HG02610 (cell line): ENCODE measurements around the gene GTF2I.
"Not testable (repeated sequence)": the region's sequence is repeated elsewhere in the genome, so short reads cannot be mapped to it uniquely, and the experiment has no call there.

Source experiments
- ATAC-seq: cut with Tn5 transposase; IDR thresholded peaks from one replicate; pipeline ENCODE4 v1.9.1; 2021; ENCODE audit warnings: mild to moderate bottlenecking, moderate library complexity; ENCODE audit not compliant: unreplicated experiment

GTF2I gene

DNA sequence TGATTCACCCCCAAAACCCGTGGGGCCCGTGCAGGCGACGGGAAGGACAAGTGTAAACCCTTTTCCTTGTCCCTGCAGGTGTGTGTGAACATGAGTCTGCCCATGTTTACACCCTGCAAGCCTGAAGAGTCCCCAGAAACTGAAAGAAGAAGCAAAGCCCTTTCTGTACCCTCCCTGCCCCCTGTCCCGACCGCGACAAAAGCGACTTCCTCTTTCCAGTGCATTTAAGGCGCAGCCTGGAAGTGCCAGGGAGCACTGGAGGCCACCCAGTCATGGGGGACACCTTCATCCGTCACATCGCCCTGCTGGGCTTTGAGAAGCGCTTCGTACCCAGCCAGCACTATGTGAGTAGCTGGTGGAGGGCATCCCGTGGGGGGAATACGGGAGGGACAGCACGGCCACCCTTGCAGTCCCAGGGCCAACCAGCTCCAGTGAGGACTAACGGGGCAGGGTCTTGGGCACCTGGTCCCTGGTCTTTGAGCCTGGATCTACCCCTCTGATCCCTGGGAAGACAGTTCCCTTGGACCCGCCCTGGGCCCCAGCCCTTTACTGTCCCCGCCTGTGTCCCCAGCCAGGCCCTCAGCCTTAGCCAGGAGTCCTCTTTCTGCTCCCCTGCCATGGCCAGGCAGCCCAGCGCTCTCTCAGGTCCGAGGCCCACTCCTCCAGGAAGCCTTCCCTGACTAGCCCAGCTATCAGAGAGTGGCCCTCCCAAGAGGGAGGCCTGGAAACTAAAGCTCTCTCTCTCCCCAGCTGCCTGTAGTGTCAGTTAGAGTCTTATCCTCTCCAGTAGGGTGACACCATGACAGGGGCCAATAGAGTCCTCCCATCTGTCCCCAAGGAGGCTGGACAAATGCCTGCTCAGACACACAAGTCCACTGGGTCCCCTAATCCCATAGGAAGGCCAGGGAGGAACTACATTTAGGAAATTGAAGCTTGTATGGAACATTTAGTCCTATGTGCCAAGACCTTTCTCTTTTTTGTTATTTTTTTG lies 116.5 kb downstream of the GTF2I start, which contains the start of gene NCF1:
TSS of gene NCF1 (plus strand) at position 252 of the 991 bp plus-strand sequence. CDS start at position 273, 21 bp downstream.
- peak; percentile 72 for ATAC-seq

DNA sequence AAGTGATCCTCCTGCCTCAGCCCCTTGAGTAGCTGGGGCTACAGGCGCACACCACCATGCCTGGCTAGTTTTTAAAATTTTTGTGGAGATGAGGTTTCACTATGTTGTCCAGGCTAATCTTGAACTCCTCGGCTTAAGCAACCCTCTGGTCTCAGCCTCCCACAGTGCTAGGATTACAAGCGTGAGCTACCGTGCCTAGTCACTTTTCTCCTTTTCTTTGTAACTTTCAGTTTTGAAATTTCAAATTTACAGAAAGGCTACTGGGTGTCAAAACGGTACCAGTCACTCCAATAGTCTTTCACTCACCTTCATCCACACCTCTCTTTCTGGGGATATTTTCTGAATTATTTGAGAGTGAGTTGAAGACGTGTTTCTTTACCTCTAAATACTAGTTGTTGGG lies 117.6 kb downstream of the GTF2I start:
- peak; percentile 68 for ATAC-seq

DNA sequence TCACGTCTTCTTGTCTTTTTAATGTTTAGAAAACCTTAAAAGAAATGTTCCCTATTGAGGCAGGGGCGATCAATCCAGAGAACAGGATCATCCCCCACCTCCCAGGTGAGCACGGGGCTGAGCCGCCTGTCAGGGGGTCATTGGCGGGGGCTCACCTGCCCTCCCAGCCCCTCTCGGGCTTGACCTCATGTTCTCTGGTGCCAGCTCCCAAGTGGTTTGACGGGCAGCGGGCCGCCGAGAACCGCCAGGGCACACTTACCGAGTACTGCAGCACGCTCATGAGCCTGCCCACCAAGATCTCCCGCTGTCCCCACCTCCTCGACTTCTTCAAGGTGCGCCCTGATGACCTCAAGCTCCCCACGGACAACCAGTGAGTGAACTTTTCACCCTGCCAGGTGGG lies 121.5 kb downstream of the GTF2I start:
- not testable (repeated sequence) for ATAC-seq

GRCh38 chr7:74781746-74782145 lies 124.2 kb downstream of the GTF2I start:
- not testable (repeated sequence) for ATAC-seq

DNA sequence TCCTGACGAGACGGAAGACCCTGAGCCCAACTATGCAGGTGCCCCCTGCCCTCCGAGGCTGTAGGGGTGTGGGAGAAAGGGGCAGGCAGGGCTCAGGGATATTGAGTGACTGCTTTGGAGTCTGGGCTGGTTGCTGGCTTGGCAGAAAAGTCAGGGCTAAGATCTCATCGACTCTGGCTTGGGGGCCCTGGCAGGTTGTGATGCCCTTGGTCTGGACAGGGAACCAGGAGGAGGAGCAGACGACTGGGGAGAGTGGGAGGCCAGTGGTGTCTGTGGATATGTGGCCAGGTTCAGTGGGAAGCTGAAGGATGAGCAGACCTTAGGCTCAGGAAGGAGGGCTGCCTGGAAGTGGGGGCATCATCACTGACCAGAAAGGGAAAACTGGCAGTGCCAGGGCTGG lies 126.1 kb downstream of the GTF2I start:
- not testable (repeated sequence) for ATAC-seq

DNA sequence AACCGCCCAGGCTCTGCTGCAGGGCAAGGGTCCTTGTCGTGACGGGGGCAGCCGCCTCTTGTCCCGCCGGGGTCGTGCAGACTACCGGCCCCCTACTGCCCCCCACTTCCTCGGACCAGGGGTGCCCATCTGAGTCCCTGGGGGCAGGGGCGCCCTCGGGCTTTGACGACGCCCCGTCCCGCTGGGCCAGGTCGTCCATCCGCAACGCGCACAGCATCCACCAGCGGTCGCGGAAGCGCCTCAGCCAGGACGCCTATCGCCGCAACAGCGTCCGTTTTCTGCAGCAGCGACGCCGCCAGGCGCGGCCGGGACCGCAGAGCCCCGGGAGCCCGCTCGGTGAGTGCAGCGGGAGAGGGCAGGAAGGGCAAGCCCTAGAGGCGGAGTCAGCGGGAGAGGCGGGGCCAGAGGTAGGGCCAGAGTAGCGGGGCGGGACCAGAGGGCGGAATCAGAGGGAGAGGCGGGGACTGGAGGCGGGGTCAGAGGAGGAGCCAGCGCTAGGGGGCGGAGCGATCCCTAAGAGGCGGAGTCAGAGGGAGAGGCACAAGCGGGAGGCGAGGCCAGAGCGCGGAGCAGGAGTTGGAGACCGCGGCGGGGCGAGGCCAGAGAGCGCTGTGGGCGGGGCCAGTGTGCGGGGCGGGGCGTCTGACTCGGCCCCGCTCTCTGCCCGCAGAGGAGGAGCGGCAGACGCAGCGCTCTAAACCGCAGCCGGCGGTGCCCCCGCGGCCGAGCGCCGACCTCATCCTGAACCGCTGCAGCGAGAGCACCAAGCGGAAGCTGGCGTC lies 131.0 kb downstream of the GTF2I start:
- ATAC-seq: peak; percentile 90

DNA sequence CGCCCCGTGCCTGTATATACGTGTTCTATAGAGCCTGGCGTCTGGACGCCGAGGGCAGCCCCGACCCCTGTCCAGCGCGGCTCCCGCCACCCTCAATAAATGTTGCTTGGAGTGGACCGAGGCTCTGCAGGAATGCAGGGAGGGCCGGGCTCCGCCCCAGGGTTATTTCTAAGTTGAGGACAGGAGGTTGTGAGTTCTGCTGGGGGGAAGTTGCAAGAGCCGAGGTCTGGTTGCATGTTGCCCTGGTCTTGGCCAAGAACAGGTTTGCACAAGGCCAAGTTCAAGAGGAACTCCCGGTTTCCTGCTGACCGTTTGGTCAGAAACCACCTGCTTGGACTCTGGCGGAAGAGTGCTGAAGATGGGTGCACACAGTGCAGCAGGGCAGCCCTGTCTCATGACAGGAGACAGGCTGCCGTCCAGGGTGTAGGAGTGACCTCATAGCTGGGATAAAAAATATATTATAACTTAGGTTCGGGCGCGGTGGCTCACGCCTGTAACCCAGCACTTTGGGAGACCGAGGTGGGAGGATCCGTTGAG lies 131.8 kb downstream of the GTF2I start:
- not testable (repeated sequence) for ATAC-seq

DNA sequence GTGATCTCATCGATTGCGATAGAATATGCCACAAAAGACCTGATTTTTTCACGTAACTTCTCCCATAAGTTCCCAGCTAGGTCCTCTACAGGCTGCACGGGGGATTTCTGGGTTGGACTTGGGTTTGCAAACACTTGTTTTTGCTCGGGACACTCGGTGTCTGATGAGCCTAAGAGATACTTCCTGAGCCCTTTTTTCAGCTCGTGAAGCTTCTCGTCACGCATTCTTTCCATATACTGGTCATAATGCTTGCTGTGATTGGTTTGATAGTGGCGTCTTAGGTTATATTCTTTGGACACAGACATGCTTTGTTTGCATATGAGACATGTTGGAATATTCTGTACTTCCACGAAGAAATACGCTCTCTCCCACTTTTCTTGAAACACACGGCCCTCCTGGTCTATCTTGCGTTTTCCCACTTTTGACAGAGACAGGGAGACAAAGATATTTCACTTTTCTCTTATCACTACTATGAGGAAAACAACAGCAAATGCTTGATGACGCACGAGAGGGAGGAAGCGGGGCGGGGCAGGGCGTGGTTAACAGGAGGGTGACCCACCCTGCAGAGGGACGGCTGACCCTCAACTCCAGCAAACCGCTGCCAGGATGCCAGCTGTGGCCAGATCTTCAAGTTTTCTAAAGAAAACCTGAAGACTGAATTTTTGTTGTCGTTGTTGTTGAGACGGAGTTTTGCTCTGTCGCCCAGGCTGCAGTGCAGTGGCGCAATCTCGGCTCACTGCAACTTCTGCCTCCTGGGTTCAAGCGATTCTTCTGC lies 140.5 kb downstream of the GTF2I start:
- not testable (repeated sequence) for ATAC-seq

GRCh38 chr7:74798644-74799043 lies 141.1 kb downstream of the GTF2I start:
- not testable (repeated sequence) for ATAC-seq
